ENCODE data around the gene ACVRL1. TPM values are rescaled to one million over a fixed set of nuclear protein-coding genes. Genes with fewer than 3 reads are reported as not detected.

ACVRL1 gene
- total and polyA plus RNA-seq, 7 donors, result 10.8 to 40.8 (median 24.1) TPM

DNA sequence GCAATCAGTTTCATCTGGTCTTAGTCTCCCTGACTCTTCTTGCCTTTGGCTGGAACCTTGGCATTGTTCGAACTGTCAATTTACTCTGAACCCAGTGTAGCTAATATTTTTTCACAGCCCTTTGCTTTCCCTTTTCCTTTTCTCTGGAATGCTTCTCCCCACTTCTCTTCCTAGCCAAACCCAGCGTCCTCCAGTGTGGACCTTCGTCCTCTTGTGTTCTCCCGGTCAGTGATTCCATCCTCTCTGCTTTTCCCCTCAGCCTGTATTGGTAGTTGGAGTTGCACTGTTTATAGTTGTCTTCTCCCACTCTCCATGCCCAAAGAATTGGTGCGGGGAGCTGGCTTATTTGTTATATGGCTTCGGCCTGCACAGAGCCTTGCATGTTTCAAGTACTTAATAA lies 53.6 kb downstream of the ACVRL1 start:
- 80 to 91% (median 83%) methylated on average over 6 of the region's 6 CpGs for WGBS, 3 donors
- Histone ChIP-seq H3K27me3 (ENCODE audit: insufficient read depth in 3 of 3, low read length in 2 of 3) (no peaks in the 10 kb centered on the region), H3K9me3 (no peaks in the 10 kb centered on the region), H3K4me3 (no peak overlapping the region), H3K4me1 (peaks cover 32% of the 10 kb centered on the region), H3K36me3 (ENCODE audit: insufficient read depth in 1 of 2, low read depth in 1 of 2) (peaks cover 0 to 10% of the 10 kb centered on the region in 2 donors), H3K27ac (no peak overlapping the region)
- ATAC-seq (no peak), DNase-seq (no peak)
- intact Hi-C loops (cut with DNase I), result no loop called here
- TF ChIP-seq, protein P1, sequence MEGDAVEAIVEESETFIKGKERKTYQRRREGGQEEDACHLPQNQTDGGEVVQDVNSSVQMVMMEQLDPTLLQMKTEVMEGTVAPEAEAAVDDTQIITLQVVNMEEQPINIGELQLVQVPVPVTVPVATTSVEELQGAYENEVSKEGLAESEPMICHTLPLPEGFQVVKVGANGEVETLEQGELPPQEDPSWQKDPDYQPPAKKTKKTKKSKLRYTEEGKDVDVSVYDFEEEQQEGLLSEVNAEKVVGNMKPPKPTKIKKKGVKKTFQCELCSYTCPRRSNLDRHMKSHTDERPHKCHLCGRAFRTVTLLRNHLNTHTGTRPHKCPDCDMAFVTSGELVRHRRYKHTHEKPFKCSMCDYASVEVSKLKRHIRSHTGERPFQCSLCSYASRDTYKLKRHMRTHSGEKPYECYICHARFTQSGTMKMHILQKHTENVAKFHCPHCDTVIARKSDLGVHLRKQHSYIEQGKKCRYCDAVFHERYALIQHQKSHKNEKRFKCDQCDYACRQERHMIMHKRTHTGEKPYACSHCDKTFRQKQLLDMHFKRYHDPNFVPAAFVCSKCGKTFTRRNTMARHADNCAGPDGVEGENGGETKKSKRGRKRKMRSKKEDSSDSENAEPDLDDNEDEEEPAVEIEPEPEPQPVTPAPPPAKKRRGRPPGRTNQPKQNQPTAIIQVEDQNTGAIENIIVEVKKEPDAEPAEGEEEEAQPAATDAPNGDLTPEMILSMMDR (IDR thresholded peaks at IDR 0.05), result no peak

DNA sequence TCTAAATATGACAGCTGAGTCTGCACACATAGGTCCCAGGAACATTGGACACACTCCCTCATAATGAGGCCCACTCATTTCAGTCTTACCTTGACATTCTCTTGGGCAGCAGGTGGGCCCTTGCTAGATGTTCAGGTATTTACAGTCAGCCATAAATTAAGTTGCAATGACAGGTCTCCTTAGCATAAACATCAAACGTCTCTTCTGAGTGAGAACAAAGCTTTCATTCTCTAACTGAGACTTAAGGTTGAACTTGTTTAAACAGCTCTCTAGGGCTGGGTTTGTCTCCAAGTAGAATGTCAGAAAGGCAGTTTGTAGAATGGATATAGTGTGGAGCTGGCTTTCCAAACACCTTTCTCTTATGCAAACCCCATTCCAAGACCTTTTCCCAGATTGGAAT lies 54.5 kb downstream of the ACVRL1 start:
- 6 to 30% (median 9%) methylated on average over 1 of the region's 1 CpG for WGBS, 3 donors
- TF ChIP-seq, protein P1 (IDR thresholded peaks at IDR 0.05), result no peak
- H3K27ac ChIP-seq, result no peak overlapping the region
- intact Hi-C loops (cut with DNase I), result no loop called here
- no peak overlapping the region for H3K4me3 ChIP-seq
- peaks cover 0 to 10% of the 10 kb centered on the region in 2 donors for H3K36me3 ChIP-seq (ENCODE audit: insufficient read depth in 1 of 2, low read depth in 1 of 2)
- DNase-seq (no peak), ATAC-seq (no peak)
- peaks cover 26% of the 10 kb centered on the region for H3K4me1 ChIP-seq
- H3K27me3 ChIP-seq (ENCODE audit: insufficient read depth in 3 of 3, low read length in 2 of 3), result no peaks in the 10 kb centered on the region
- no peaks in the 10 kb centered on the region for H3K9me3 ChIP-seq

DNA sequence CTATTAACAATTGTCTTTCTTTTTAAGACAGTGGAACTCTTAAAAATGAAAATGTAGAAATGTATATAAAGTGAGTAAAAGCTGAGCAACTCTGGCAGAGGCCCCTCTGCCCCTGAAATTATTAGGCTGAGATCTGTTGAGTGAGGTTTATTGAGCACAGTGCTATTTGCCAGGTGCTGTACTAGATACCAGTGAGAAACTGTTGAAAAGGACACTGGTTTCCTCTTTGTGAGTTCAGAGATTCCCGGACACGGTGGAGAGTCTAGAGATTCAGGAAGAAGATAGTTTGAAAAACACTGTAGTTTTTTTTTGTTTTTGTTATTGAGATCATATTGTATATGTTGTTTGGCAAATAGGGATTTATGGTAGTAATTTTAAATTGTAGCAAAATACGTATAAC lies 55.4 kb downstream of the ACVRL1 start:
- 64 to 83% (median 74%) methylated on average over 3 of the region's 3 CpGs for WGBS, 3 donors
- Histone ChIP-seq H3K36me3 (ENCODE audit: insufficient read depth in 1 of 2, low read depth in 1 of 2) (peaks cover 0 to 10% of the 10 kb centered on the region in 2 donors), H3K4me3 (no peak overlapping the region), H3K27ac (no peak overlapping the region), H3K4me1 (peaks cover 26% of the 10 kb centered on the region), H3K27me3 (ENCODE audit: insufficient read depth in 3 of 3, low read length in 2 of 3) (no peaks in the 10 kb centered on the region), H3K9me3 (no peaks in the 10 kb centered on the region)
- intact Hi-C loops (cut with DNase I), result no loop called here
- ATAC-seq, result no peak
- no peak for DNase-seq
- TF ChIP-seq, protein P1 (IDR thresholded peaks at IDR 0.05), result no peak

DNA sequence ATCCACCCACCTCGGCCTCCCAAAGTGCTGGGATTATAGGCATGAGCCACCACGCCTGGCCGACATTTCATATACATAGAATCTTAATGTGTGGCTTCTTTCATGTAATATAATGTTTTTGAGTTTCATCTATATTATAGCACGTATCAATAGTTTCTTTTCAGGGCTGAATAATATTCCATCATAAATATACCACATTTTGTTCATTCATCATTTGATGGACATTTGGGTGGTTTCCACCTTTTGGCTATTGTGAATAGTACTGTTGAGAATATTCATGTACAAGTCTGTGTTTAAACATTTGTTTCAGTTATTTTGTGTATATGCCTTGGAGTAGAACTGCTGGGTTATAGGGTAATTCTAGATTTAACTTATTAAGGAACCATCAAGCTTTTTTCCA lies 56.2 kb downstream of the ACVRL1 start:
- no peak for ATAC-seq
- no peak for DNase-seq
- H3K27me3 ChIP-seq (ENCODE audit: insufficient read depth in 3 of 3, low read length in 2 of 3), result no peaks in the 10 kb centered on the region
- H3K4me1 ChIP-seq, result peaks cover 26% of the 10 kb centered on the region
- TF ChIP-seq, protein P1 (IDR thresholded peaks at IDR 0.05), result no peak
- intact Hi-C loops (cut with DNase I), result no loop called here
- H3K36me3 ChIP-seq (ENCODE audit: insufficient read depth in 1 of 2, low read depth in 1 of 2), result peaks cover 0 to 10% of the 10 kb centered on the region in 2 donors
- no peaks in the 10 kb centered on the region for H3K9me3 ChIP-seq
- 98 to 99% (median 98%) methylated on average over 4 of the region's 4 CpGs for WGBS, 3 donors
- no peak overlapping the region for H3K4me3 ChIP-seq
- no peak overlapping the region for H3K27ac ChIP-seq

DNA sequence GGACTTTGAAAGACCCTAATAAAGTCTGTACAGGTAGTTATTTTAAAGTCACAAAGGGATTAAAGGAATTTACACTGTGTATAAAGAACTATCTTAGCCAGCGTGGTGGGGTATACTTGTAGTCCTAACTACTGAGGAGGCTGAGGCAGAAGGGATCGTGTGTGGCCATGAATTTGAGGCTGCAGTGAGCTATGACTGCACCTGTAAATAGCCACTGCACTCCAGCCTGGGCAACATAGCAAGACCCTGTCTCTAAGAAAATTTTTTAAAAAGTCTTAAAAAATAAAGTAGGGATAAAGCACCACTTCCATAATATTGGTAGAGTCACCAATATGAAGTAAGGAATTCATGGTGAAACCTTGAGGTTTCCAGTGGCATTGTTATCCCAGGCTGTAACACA lies 62.3 kb downstream of the ACVRL1 start:
- no peaks in the 10 kb centered on the region for H3K36me3 ChIP-seq (ENCODE audit: insufficient read depth in 1 of 2, low read depth in 1 of 2)
- intact Hi-C loops (cut with DNase I), result no loop called here
- no peaks in the 10 kb centered on the region for H3K9me3 ChIP-seq
- WGBS, 3 donors, result 89 to 96% (median 91%) methylated on average over 2 of the region's 2 CpGs
- peaks cover 40% of the 10 kb centered on the region for H3K4me1 ChIP-seq
- no peak overlapping the region for H3K27ac ChIP-seq
- DNase-seq (no peak), ATAC-seq (no peak)
- no peaks in the 10 kb centered on the region for H3K27me3 ChIP-seq (ENCODE audit: insufficient read depth in 3 of 3, low read length in 2 of 3)
- no peak overlapping the region for H3K4me3 ChIP-seq
- TF ChIP-seq, protein P1 (IDR thresholded peaks at IDR 0.05), result no peak
